C4-2B (cell line): ENCODE data around the gene MBOAT2.

Experiments used
- H3K27ac ChIP-seq: fragments of 450-650 bp; 2 replicates; pipeline ENCODE4 v1.5.1; 2017
- ZFX ChIP-seq: fragments of 450-650 bp; IDR thresholded peaks from 2 replicates; pipeline ENCODE4 v1.6.1; 2017
- TF ChIP-seq, protein P1 (sequence below): fragments of 450-650 bp; conservative IDR thresholded peaks from 2 replicates; pipeline ENCODE4 v1.5.1; 2017; ENCODE audit warnings: mild to moderate bottlenecking

The MBOAT2 gene

GRCh38 chr2:8870441-8870840, 133.0 kb downstream of the MBOAT2 start:
- no peak for TF ChIP-seq ZFX
- TF ChIP-seq, protein P1, sequence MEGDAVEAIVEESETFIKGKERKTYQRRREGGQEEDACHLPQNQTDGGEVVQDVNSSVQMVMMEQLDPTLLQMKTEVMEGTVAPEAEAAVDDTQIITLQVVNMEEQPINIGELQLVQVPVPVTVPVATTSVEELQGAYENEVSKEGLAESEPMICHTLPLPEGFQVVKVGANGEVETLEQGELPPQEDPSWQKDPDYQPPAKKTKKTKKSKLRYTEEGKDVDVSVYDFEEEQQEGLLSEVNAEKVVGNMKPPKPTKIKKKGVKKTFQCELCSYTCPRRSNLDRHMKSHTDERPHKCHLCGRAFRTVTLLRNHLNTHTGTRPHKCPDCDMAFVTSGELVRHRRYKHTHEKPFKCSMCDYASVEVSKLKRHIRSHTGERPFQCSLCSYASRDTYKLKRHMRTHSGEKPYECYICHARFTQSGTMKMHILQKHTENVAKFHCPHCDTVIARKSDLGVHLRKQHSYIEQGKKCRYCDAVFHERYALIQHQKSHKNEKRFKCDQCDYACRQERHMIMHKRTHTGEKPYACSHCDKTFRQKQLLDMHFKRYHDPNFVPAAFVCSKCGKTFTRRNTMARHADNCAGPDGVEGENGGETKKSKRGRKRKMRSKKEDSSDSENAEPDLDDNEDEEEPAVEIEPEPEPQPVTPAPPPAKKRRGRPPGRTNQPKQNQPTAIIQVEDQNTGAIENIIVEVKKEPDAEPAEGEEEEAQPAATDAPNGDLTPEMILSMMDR, result no peak
- no peak overlapping the region for H3K27ac ChIP-seq

DNA sequence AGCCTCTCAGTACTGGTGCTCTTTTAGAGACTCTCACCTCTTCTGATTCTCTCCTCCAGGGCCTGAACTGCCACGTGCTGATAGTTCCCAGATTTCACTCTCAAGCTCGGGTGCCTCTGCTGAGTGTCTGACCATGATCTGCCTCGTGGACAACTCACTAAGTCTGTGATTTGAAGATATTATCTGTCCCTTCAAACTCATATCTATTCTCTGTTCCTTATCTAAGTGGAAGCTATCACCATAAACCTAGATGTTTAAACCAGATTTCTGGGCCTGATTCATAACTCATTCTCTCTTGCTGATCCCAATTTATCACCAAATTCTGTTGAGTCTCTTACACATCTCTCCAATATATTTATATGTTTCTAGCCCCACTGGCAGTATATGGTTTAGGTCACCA, 136.1 kb downstream of the MBOAT2 start:
- no peak overlapping the region for H3K27ac ChIP-seq
- no peak for TF ChIP-seq ZFX

DNA sequence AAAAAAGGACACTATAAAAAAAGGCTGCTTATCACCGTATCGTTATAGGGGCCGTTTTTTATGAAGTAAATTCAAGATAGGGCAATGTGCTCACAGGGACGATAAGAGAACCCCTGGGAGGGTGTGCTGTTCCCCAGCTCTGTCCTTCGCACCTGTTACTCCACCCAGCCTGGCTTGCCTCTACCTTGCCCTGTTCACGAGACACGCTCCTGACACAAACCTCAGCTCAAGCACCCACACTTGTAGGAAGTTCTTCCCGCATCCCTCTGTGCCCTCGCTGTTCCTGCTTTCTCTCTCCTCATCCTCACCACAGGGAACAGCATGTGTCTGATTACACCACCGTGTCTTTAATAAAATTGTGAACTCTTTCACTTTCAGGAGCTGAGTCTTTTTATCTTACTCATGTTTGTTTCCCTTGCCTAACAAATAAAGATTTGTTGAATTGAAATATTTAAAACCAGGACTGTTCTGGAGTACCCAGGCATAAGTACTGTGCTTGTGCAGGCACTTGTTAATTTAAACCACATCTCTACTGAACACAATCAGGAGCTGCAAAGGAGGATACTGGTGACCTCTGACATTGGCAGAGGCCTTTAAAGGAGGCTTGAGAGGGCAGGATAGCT, 140.0 kb downstream of the MBOAT2 start:
- no peak overlapping the region for H3K27ac ChIP-seq
- TF ChIP-seq, protein P1, result no peak
- no peak for TF ChIP-seq ZFX

DNA sequence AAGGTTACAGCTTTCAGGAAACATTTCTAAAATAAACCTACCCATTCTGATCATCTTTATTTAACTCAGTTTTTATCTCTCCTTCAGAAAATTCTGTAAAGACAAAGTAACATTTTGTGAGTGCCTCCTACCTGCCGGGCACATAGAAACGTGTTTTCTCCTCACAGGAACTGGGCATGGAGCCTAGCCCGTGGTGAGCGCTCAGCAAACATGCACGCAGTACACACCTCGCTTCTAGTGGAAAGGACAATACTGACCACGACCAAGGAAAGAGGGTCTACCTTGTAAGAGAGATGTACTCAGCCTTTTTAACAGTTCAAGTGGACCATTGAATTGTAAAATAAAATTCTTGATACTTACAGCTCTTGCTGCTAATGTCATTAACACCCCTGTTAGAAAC, 141.3 kb downstream of the MBOAT2 start:
- H3K27ac ChIP-seq, result no peak overlapping the region
- TF ChIP-seq, protein P1, result no peak
- no peak for TF ChIP-seq ZFX

GRCh38 chr2:8861797-8862196, 141.7 kb downstream of the MBOAT2 start:
- H3K27ac ChIP-seq, result no peak overlapping the region
- no peak for TF ChIP-seq ZFX
- TF ChIP-seq, protein P1, result no peak

DNA sequence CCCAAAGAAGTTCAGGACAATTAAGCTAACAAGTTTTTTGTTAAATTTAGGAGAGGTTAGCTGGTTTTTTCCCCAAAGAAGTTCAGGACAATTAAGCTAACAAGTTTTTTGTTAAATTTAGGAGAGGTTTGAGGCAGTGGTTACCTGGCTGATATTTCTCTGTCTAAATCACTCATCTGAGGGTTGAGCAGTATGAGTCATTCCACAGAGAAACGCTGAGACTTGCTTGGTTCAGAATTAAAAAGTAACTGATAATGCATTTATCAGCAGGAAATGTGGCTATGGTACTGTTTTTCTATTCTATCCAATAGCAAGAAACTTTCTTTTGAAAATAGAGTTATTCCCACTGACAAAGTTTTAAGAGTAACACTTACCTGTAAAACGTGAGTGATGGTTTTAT, 143.2 kb downstream of the MBOAT2 start:
- H3K27ac ChIP-seq, result no peak overlapping the region
- TF ChIP-seq ZFX, result no peak
- TF ChIP-seq, protein P1, result no peak

- TF ChIP-seq, protein P1, result no peak
- TF ChIP-seq ZFX, result no peak
Measured at GRCh38 chr2:8858910-8859309, 144.6 kb downstream of the MBOAT2 start.

GRCh38 chr2:8858264-8858663, 145.2 kb downstream of the MBOAT2 start:
- no peak for TF ChIP-seq ZFX
- TF ChIP-seq, protein P1, result no peak
- no peak overlapping the region for H3K27ac ChIP-seq

More at GRCh38 chr2:8858910-8859309, 144.6 kb downstream of the MBOAT2 start:
- no peak overlapping the region for H3K27ac ChIP-seq
